IMR-90 (cell line): ENCODE measurements around the gene AHCYL1.
A peak's percentile ranks its signal among the peaks of the same experiment; 100 is the strongest.

Experiments used
- RAD21 ChIP-seq: IDR thresholded peaks from 2 replicates; pipeline ENCODE4 v1.6.1; 2012; ENCODE audit warnings: low read length, improper control_type of control experiment
- RCOR1 ChIP-seq: IDR thresholded peaks from 2 replicates; pipeline ENCODE4 v1.6.1; 2012; ENCODE audit warnings: mild to moderate bottlenecking, low read length, improper control_type of control experiment; ENCODE audit not compliant: insufficient replicate concordance
- RFX5 ChIP-seq: IDR thresholded peaks from 2 replicates; pipeline ENCODE4 v1.8.0; 2012; ENCODE audit warnings: low read depth, mild to moderate bottlenecking, low read length, moderate library complexity
- TF ChIP-seq, protein P1 (sequence below): conservative IDR thresholded peaks from 2 replicates; pipeline ENCODE4 v1.5.1; 2012; ENCODE audit warnings: mild to moderate bottlenecking, low read depth, low read length, improper control_type of control experiment

DNA sequence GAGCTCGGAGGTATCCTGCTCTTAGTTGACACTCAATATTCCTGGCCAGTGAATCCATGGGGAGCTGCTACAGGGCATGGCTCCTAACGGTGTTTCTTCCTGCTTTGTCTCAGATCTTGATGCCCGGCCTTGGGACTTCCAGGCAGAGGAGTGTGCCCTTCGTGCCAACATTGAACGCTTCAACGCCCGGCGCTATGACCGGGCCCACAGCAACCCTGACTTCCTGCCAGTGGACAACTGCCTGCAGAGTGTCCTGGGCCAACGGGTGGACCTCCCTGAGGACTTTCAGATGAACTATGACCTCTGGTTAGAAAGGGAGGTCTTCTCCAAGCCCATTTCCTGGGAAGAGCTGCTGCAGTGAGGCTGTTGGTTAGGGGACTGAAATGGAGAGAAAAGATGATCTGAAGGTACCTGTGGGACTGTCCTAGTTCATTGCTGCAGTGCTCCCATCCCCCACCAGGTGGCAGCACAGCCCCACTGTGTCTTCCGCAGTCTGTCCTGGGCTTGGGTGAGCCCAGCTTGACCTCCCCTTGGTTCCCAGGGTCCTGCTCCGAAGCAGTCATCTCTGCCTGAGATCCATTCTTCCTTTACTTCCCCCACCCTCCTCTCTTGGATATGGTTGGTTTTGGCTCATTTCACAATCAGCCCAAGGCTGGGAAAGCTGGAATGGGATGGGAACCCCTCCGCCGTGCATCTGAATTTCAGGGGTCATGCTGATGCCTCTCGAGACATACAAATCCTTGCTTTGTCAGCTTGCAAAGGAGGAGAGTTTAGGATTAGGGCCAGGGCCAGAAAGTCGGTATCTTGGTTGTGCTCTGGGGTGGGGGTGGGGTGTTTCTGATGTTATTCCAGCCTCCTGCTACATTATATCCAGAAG lies 69.2 kb downstream of the AHCYL1 start:
- TF ChIP-seq, protein P1, sequence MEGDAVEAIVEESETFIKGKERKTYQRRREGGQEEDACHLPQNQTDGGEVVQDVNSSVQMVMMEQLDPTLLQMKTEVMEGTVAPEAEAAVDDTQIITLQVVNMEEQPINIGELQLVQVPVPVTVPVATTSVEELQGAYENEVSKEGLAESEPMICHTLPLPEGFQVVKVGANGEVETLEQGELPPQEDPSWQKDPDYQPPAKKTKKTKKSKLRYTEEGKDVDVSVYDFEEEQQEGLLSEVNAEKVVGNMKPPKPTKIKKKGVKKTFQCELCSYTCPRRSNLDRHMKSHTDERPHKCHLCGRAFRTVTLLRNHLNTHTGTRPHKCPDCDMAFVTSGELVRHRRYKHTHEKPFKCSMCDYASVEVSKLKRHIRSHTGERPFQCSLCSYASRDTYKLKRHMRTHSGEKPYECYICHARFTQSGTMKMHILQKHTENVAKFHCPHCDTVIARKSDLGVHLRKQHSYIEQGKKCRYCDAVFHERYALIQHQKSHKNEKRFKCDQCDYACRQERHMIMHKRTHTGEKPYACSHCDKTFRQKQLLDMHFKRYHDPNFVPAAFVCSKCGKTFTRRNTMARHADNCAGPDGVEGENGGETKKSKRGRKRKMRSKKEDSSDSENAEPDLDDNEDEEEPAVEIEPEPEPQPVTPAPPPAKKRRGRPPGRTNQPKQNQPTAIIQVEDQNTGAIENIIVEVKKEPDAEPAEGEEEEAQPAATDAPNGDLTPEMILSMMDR: peak; percentile 89
- TF ChIP-seq RAD21 (peak; percentile 90), RFX5 (no peak), RCOR1 (no peak)
